IPS DF 6.9 (cell line): ENCODE results near the gene ZMYND15.

ENCODE experiments used
- DNase-seq: peaks from one replicate; pipeline ENCODE4 v3.0.0-alpha.2; 2013; ENCODE audit warnings: low read depth, low spot score
- H3K27ac ChIP-seq: one replicate; pipeline ENCODE4 v1.5.1; 2013; ENCODE audit warnings: low read length, control low read depth
- H3K27me3 ChIP-seq: 2 replicates; pipeline ENCODE4 v1.6.1; 2013; ENCODE audit warnings: mild to moderate bottlenecking, low read length; ENCODE audit not compliant: control insufficient read depth, insufficient read depth
- H3K36me3 ChIP-seq: 2 replicates; pipeline ENCODE4 v1.6.1; 2013; ENCODE audit warnings: low read length; ENCODE audit not compliant: control insufficient read depth, insufficient read depth
- H3K4me1 ChIP-seq: 2 replicates; pipeline ENCODE4 v1.6.1; 2013; ENCODE audit warnings: low read length; ENCODE audit not compliant: control insufficient read depth, insufficient read depth
- H3K4me3 ChIP-seq: 2 replicates; pipeline ENCODE4 v1.5.1; 2013; ENCODE audit warnings: mild to moderate bottlenecking, low read length
- H3K9me3 ChIP-seq: 2 replicates; pipeline ENCODE4 v1.6.1; 2013; ENCODE audit warnings: low read length, inconsistent platforms; ENCODE audit not compliant: control insufficient read depth, insufficient read depth
- WGBS: extraction: QIAGEN DNeasy Blood & Tissue Kit; methylation state at CpG from one replicate; pipeline ENCODE4 v1.1.7; 2013; ENCODE audit warnings: mixed read lengths, missing lambda C conversion rate; ENCODE audit not compliant: insufficient read length, insufficient coverage; 5-methylcytosine and 5-hydroxymethylcytosine counted together

The ZMYND15 gene

GRCh38 chr17:4742629-4743028 lies 3.0 kb downstream of the ZMYND15 start:
- Histone ChIP-seq H3K4me1 (no peaks in the 10 kb centered on the region), H3K4me3 (no peak overlapping the region), H3K9me3 (no peaks in the 10 kb centered on the region), H3K27ac (no peak overlapping the region), H3K27me3 (peaks cover 32% of the 10 kb centered on the region), H3K36me3 (no peaks in the 10 kb centered on the region)
- WGBS = no CpG with 5 or more reads among the region's 10 CpGs
- DNase-seq = no peak

DNA sequence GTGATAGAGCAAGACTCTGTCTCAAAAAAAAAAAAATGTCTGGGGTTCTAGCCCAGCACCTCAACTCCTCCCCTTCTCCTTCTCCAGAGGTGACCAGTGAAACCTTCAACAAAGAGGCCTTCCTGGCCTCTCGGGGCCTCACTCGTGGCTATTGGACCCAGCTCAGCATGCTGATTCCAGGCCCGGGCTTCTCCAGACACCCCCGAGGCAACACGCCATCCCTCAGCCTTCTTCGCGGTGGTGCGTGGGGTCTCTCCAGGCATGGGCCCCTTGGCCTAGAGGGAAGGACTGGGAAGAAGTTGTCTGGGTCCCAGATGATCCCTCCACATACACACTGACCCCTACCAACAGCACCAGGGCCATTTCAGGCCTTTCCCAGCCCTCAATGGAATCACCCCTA lies 3.6 kb downstream of the ZMYND15 start:
- H3K4me3 ChIP-seq = no peak overlapping the region
- no peak for DNase-seq
- H3K27ac ChIP-seq = no peak overlapping the region
- H3K27me3 ChIP-seq = peaks cover 30% of the 10 kb centered on the region
- WGBS = no CpG with 5 or more reads among the region's 8 CpGs
- H3K36me3 ChIP-seq = no peaks in the 10 kb centered on the region
- H3K4me1 ChIP-seq = no peaks in the 10 kb centered on the region
- no peaks in the 10 kb centered on the region for H3K9me3 ChIP-seq

- Histone ChIP-seq H3K27ac (no peak overlapping the region), H3K36me3 (no peaks in the 10 kb centered on the region), H3K27me3 (peaks cover 23% of the 10 kb centered on the region), H3K4me3 (no peak overlapping the region), H3K9me3 (no peaks in the 10 kb centered on the region), H3K4me1 (no peaks in the 10 kb centered on the region)
- DNase-seq = no peak
- WGBS = no CpG with 5 or more reads among the region's 9 CpGs
These were observed 4.3 kb downstream of the ZMYND15 start for GRCh38 chr17:4743898-4744297.

DNA sequence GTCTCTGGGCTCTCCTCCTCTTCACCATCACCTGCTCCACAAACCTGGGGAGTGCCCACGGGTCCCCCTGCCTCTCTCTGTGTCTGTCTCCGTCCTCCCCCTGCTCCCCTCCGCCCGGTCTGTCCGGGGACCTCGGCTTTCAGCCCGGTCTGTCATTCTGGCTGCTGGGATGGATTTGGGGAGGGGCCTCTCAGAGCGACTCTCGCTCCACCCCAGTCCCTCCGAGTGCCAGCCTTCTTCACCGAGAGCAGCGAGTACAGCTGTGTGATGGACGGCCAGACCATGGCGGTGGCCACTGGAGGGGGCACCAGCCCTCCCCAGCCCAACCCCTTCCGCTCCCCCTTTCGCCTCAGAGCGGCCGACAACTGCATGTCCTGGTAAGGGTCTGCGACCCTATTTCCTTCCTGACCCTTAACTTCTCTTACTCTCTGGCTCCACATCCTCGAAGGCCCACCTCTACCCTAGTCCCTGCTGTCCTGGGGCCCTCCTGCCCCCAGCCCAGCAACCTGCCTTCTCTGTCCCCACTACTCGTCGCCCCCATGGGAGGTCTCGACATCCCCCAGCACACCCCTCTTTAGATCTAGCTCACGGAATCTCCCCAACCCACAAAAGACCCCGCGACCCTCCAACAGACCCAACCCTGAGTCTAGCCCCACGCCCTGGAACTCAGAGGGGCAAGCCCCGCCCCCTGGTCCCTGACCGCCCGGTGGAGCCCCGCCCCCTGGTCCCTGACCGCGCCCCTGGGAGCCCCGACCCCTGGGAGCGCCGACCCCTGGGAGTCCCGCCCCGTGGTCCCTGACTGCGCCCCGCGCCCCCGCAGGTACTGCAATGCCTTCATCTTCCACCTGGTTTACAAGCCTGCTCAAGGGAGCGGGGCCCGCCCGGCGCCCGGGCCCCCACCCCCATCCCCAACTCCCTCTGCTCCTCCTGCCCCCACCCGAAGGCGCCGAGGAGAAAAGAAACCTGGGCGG lies 5.7 kb downstream of the ZMYND15 start:
- DNase-seq = peak; percentile 67

GRCh38 chr17:4747847-4748246 lies 8.2 kb downstream of the ZMYND15 start:
- Histone ChIP-seq H3K9me3 (no peaks in the 10 kb centered on the region), H3K4me3 (no peak overlapping the region), H3K27ac (no peak overlapping the region), H3K4me1 (no peaks in the 10 kb centered on the region), H3K36me3 (no peaks in the 10 kb centered on the region), H3K27me3 (no peaks in the 10 kb centered on the region)
- no CpG with 5 or more reads among the region's 5 CpGs for WGBS
- DNase-seq = no peak

More for the DNA sequence above, 5.7 kb downstream of the ZMYND15 start:
- no CpG with 5 or more reads among the region's 51 CpGs for WGBS
- Histone ChIP-seq H3K4me1 (no peaks in the 10 kb centered on the region), H3K27ac (no peak overlapping the region), H3K36me3 (no peaks in the 10 kb centered on the region), H3K27me3 (peaks cover 10% of the 10 kb centered on the region), H3K9me3 (no peaks in the 10 kb centered on the region), H3K4me3 (peak overlapping the region; percentile 51; the same call in 1 of the 2 replicates)

GRCh38 chr17:4748686-4749085 lies 9.1 kb downstream of the ZMYND15 start:
- Histone ChIP-seq H3K27ac (no peak overlapping the region), H3K4me3 (no peak overlapping the region), H3K36me3 (no peaks in the 10 kb centered on the region), H3K27me3 (no peaks in the 10 kb centered on the region), H3K9me3 (no peaks in the 10 kb centered on the region), H3K4me1 (no peaks in the 10 kb centered on the region)
- DNase-seq = no peak
- WGBS = no CpG with 5 or more reads among the region's 4 CpGs

DNA sequence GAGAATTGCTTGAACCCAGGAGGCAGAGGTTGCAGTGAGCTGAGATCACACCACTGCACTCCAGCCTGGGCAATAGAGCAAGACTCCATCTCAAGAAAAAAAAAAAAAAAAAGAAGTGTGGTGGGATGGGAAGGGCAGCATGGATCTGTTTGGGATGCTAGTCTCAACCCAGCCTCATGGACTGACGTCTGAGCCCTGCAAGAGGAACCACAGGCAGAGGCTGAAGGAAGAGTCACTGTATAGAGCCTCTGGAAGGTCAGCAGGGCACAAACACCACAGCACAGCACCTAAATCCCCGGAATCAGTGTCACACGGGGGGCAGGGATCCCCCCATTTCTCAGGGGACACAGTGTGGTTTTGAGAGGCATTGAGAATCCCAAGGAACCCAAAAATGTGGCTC lies 11.0 kb downstream of the ZMYND15 start:
- Histone ChIP-seq H3K27ac (no peak overlapping the region), H3K27me3 (no peaks in the 10 kb centered on the region), H3K36me3 (no peaks in the 10 kb centered on the region), H3K4me1 (no peaks in the 10 kb centered on the region), H3K4me3 (no peak overlapping the region), H3K9me3 (no peaks in the 10 kb centered on the region)
- DNase-seq = no peak
- WGBS = no CpG with 5 or more reads among the region's 3 CpGs

- Histone ChIP-seq H3K9me3 (no peaks in the 10 kb centered on the region), H3K4me1 (no peaks in the 10 kb centered on the region), H3K27me3 (no peaks in the 10 kb centered on the region), H3K4me3 (no peak overlapping the region), H3K27ac (no peak overlapping the region), H3K36me3 (no peaks in the 10 kb centered on the region)
- no CpG with 5 or more reads among the region's 5 CpGs for WGBS
- no peak for DNase-seq
These were observed 12.3 kb downstream of the ZMYND15 start for GRCh38 chr17:4751932-4752331.

DNA sequence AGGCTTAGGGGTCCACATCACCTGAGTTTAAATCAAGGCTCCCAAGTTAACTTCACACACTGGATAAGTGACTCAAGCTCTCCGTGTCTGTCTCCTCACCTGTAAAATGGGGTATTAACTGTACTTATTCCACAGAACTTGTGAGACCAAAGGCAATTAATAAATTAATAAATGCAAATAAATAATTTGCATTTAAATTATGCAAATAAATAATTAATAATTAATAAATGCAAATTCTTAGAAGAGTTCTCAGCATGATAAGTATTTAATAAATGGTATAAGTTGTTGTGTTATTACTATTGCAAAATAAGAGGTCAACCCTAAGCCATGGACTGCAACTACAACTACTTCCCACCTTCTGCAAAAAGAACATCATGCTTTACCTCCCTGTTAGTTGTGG lies 13.8 kb downstream of the ZMYND15 start:
- H3K27me3 ChIP-seq = no peaks in the 10 kb centered on the region
- H3K4me3 ChIP-seq = no peak overlapping the region
- no peaks in the 10 kb centered on the region for H3K36me3 ChIP-seq
- no CpG with 5 or more reads among the region's 1 CpG for WGBS
- H3K9me3 ChIP-seq = no peaks in the 10 kb centered on the region
- H3K27ac ChIP-seq = no peak overlapping the region
- no peaks in the 10 kb centered on the region for H3K4me1 ChIP-seq
- DNase-seq = no peak

DNA sequence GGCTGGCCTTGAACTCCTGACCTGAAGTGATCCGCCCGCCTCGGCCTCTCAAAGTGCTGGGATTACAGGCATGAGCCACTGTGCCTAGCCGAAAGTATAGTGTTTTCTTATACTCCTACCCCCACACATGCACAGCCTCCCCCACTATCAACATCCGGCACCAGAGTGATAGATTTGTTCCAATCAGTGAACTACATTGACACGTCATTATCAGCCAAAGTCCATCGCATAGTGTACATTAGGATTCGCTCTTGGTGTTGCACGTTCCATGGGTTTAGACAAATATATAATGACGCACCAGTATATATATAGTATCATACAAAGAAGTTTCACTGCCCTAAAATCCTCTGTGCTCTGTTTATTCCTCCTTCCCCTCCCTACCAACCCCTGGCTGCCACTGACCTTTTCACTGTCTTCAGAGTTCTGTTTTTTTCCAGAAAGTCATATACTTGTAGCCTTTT lies 20.2 kb downstream of the ZMYND15 start:
- H3K27me3 ChIP-seq = no peaks in the 10 kb centered on the region
- H3K4me3 ChIP-seq = no peak overlapping the region
- H3K4me1 ChIP-seq = no peaks in the 10 kb centered on the region
- H3K36me3 ChIP-seq = no peaks in the 10 kb centered on the region
- H3K27ac ChIP-seq = no peak overlapping the region
- H3K9me3 ChIP-seq = no peaks in the 10 kb centered on the region
- WGBS = no CpG with 5 or more reads among the region's 10 CpGs
- no peak for DNase-seq

DNA sequence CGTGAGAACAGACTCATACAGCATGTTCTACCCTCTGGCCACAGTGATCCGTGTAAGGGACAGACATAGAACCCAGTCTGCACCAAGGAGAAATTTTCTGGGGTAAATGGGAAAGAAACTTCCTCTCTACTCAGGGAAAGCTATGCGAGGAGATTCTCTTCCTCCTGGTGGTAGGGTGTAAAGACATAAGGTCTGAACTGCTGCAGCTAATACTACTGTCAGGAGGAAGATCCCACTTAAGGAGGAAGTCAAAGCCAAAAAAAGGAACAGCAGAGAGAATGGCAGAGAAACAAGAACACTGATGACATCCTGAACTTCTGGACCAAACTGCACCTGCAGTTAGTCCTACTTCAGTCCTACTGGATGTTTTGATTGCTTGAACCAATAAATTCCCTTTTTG lies 25.0 kb downstream of the ZMYND15 start:
- Histone ChIP-seq H3K4me3 (no peak overlapping the region), H3K36me3 (no peaks in the 10 kb centered on the region), H3K27me3 (no peaks in the 10 kb centered on the region), H3K4me1 (no peaks in the 10 kb centered on the region), H3K9me3 (no peaks in the 10 kb centered on the region), H3K27ac (no peak overlapping the region)
- WGBS = no CpG with 5 or more reads among the region's 3 CpGs
- DNase-seq = no peak
